ENCODE measurements around the gene SIAH3.

Gene SIAH3

DNA sequence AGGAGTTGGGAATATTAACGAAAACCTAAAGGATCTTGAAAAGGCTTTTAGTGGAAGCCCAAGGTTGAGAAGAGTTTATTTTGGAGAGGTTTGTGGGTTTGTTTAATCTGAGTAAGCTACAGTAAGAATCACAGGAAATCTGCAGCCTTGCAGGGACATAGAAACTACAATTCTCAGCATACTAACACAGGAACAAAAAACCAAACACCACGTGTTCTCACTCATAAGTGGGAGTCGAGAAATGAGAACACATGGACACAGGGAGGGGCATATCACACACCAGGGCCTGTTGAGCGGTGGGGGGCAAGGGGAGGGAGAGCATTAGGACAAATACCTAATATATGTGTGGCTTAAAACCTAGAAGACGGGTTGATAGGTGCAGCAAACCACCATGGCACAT is 8.7 kb upstream of the SIAH3 start:
- DNase-seq = no peak

DNA sequence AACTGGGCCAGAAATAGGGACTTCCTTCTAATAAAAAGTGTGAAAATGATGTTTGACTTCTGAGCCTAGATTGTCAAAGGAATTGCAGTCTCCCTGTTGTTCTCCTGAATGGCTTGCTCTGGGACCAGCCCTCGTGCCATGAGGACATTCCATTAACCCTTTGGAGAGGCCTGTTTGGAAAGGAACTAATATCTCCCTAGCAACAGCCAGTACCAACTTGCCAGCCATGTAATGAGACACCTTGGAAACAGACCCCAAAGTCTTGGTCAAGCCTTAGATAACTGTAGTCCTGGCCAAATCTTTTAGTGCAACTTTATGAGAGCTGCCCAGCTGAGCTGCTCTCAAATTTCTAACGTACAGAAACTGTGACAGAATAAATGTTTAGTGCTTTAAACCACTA is 8.2 kb upstream of the SIAH3 start:
- DNase-seq = no peak

DNA sequence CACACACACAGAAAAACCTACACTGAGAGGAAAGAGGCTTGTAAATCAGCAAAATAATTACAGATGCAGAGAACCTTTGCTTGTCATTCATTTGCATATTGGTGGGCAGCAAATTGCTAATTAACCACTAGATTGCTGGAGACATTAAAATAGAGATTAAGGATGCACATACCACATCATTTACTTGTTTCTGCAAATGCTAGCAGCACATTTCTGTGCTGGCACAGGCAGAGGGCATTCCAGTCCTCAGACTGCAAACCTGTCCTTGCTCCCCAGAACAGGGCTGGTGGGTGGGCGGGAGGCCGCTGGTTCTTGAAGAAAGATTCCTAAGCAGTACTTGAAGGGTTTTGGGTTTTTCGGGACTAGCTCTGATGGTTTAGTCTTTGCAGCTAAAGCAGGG is 941 bp upstream of the SIAH3 start:
- DNase-seq = no peak

DNA sequence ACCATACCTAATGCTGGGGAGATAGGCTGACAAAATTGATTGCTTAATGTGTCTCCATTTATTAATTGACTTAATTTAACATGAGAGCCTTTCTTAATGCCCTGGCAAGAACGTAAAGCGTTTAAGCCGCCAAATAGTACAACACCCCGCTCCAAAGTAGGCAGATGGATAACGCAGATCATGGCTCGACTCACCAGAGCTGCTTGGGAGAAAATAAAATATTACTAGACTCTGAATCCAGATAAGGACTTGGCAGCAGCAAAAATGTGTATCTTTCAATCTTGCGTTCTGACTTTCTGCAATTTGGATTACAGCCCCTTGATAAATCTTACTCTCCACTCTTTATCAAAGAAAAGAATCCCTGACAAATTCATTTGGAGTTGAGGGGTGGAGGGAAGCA is 403 bp upstream of the SIAH3 start:
- DNase-seq = no peak

DNA sequence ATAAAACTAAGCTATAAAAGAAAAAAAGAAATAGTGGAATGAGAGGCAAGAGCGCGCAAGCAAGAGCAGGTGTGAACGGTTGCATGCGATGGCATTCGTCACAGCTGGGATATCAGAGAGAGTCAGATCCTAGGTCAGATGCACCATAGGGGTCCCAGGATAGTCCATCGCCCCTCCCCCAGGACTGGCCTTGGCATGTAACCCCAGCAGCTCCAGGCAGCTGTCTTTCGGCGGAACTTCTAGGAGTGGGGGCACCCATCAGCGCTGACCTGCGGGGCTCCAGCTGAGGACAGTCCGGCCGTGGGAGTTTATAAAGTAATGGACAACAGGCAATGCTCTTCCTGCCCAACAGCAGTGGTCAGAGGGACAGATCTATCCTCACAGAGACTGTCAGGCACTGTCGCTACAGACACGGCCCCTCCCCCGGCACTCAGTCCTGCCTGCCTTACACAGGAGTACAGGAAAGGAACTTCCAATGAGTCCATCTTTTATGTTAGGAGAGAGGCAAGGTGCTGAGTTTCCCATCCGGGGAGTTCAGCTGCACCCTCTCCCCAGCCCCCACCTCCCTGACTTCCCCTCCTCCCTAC is 1.4 kb downstream of the SIAH3 start:
- no peak for DNase-seq

DNA sequence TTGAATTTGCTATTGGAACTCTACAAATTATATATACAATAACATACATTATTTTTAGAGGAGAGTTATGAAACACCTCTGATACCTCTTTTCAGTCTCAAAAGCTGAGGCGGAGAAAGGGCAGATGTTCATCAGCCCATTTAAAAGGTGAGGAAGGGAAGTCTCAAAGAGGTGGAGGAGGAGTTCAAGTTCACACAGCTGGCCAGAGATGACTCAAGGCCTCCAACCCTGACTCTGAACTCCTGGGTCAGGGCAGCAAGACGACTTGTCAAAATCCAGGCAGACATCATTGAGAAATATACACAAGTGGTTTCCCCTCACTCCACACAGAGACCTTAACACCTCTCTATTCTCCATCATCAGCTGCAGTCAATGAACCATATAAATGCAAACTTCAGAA is 2.1 kb downstream of the SIAH3 start:
- DNase-seq = no peak

DNA sequence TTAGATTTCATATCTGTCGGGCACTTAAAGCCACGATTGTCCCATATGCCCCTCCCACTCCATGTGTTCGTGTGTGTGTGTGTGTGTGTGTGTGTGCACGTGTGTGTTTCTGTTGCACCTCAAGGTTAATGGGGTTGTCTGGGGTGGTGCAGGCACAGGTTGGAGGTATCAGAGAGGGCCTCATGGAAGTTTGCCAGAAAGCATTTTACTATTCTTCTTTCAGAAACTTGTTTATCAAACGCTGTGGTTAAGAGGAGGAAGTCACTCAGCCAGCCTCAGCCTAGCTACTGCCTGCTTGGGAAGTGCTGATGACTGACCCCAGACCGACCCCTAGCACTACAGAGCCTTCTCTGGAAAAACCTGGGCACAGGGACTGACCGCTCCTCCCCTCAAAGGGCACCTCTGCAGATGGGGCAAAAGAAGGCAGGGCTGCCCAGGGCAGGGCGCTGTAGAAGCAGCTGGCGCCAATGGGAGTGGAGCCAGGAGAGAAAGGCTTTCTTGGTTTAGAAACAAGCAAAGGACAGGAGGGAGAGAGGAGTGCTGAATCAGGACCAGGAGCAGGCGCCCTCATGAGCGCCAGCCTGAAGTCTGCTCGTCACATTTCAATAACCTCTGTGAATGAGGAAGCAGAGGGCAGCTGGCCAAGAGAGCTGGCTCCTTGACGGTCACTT is 3.9 kb downstream of the SIAH3 start:
- DNase-seq = no peak

DNA sequence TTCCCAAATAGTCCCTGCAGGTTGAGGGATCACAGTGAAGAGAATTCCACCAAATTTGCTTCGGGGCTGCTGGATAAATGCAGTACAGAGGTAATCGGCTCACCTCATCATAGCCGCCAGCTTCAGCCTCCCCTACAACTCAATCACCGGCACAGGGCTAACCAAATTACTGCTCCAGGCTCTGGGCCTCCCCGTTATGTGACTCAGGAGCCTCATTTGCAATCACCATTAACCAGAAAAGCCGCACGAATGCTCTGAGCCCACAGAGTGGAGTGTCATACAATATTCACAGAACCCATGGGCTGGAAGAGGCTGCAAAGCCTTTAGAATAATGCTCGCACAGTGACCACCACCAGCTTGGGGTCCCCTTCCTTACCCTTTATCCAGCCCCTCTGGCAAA is 4.9 kb downstream of the SIAH3 start:
- no peak for DNase-seq

DNA sequence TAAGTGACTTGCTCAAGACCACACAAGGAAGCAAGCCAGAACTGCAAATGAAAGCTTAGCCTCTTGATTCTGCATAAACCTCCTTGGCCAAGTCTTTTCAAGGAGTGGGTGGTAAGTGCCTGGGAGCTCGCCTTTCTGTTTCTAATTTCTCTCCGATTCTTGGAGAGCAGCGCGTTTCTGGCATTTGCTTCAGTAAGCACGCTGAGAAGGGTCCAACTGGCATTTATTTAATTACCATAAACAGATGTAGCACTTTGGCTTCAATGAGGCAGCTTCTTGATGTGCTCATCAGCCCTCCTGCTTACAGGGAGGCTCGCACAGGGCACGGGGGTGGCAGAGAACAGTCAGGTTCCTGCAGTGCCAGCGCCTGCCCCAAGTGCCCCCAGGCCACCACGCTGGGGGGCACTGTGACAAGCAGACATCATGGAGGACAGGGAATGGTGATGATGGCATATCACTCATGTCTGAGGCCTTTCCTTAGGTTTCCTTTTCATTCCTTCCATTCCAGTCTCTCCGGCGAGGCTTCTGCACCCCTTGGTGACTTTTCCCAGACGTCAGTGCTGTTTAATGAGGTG is 13.3 kb downstream of the SIAH3 start:
- DNase-seq = no peak

DNA sequence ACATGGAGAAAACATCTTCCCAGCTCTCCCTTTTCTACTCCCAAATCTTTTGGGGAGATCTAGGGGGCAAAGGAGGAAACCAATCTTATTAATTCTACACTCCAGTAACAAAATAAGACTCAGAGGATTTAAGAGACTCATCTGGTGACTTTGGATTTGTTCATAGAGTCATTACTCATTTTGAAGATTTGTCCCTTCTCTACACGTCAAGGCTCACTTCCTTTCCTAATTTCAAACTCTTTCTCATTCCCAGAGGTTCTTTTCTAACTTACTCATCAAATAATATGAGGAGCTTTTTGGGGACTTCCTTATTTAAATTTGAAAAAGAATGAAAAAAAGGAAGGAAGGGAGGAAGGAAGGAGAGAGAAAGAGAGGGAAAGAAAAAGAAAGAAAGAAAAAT is 14.4 kb downstream of the SIAH3 start:
- no peak for DNase-seq

DNA sequence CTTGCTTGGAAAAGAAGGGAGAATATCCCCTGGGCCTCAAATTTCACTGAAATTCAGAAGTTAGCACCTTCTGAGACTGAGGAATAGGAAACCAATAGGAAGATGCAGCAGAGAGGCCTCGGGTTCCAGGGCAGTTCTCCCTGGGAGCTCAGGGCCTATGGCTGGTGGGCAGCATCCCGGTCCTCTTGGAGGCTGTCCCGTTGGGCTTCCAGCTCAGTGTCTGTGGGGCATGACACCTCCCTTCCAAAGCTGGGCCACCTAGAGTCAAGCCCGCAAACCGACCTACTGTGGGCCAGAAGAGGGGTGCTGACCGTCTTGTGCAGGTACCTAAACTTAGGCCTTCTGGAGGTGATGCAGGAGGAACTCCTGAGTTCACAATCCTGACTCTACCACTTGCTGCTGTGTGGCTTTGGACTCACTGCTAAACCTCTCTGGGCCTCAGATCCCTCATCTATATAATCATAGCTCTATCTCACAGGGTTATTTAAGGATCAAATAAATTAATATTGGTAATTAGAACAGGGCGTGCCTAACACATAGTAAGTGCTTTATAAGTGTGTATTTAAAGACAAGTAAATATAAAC is 17.1 kb downstream of the SIAH3 start:
- no peak for DNase-seq

DNA sequence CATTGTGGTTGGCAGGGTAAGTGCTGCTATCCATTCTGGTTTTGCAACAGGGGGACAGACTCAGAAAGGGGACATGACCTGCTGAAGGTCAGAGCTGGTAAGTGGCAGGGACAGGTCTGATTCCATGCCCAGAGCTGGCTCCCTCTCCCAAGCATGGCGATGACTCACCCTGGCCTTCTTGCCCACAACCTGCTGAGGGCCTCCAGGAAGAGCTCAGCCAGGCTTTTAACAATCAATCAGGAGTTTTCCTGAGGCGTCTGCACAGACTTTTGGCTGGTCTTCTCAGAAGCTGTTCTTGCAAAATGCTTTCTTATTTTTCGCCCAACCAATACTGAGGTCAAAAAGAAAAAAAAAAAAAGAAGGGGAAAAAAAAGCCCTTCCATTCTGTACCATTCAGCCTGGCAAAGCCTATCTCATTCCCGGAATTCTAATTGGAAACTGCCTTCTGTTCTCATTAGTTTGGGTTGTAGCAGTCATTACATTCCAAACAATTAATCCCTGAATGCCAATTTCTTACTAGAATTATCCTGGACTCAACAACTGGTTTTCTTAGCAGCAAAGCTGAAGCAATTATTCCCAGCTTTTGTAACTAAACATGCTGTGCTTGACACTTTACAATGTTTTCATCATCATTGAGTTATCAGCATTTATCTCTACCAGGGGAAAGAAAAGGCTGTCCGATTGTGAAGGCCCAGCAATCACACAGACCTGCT is 17.7 kb downstream of the SIAH3 start:
- DNase-seq = no peak

DNA sequence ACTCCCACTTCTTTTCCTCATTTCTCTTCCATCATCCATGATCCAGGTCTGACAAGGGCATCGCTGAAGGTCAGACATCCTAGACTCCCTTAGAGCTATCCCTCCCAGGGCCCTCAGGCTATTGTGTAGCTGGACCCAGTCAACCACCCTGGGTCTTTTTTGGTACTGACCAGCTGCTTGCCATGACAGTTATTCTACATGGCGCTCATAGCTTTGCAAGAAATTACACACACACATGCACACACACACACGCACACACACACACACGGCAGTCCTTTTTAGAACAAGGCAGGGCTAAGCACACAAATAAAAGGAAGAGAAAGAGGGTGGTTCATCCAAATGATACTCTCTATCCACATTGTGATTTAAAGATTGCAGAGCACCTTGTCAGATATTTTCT is 18.3 kb downstream of the SIAH3 start:
- DNase-seq = no peak

DNA sequence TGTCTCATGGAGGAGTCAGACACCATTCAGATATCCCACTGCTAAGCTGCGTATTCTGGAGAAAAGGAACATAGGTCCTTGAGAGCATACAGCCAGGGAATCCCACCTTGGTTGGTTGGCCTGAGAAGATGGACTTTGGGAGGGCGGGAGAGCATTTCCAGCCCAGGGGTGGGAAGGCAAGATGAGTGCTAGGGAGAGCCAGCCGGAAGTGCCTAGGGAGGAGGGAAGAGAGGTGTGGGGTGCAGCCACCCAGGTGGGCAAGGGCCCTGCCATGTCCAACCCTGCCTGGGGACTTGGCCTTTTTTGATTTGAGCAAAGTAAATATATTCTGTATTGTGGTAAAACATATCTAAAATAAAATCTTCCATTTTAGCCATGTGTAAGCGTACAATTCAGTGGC is 19.7 kb downstream of the SIAH3 start:
- DNase-seq = no peak

DNA sequence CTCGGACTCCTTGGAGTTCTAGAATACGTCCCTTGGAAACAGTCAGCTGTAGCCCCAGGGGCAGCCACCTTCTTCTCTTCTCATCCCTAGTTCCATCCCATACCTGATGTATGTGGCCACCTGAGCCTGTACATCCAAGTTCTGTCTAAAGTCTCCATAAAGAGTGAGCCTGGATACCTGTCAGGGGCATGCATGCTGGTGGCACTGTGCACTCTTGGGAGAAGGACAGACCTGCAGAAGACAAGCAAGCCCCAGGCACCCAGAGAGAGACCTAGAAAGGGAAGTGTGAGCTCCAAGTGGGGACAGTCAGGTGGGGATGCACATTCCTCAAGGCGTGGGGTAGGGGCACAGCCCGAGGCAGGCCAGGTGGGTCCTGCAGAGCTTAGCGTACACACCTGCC is 21.4 kb downstream of the SIAH3 start:
- DNase-seq = no peak

DNA sequence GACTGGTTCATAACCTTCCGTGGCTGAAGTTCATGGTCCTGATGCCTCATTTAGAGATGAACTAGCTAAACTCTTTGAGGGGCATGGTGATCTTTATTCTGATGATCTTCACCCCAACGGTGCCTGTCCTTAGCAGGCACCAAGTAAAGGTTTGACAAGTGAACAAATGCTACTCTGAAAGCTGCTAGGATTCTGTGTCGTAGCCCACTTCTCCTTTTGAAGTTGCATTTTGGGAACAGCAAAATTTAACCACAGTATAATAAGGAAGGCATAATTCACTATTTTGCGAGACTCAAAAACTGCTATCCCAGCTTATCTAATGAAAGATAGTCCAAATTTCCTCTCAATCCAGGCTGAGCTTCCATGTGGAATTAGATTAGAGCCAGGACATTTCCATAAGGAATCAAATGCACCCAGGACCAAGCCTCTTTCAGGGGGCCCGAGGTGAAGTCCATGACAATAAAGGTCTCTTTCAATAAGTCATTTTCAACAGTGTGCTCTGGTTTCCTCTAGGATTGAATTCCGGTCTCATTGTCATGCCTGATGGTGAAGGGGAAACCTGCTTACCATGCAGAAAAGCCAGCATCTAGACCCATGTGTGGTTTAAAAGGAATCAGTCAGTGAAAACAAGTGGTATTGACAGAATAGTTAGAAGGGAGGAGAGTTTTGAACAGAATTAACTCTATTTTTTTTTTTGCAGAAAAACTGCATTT is 23.1 kb downstream of the SIAH3 start:
- no peak for DNase-seq

DNA sequence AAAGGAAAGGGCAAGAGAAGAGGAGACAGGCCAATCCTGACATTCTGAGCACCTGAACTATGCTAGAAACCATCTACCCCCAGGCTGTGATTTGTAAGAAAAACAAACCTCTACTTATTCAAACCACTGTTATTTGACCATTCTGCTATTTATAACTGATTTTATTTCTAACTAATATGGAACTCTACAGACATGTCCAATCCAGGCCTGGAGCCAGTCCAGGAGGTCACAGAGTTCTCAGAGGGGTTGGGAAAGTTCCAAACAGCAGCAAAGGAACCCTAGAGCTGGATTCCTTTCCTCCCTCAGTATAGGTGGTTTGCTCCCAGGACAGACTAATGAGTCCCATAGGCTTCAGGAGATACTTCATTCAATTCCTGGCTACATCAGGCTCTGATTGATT is 24.2 kb downstream of the SIAH3 start:
- no peak for DNase-seq

DNA sequence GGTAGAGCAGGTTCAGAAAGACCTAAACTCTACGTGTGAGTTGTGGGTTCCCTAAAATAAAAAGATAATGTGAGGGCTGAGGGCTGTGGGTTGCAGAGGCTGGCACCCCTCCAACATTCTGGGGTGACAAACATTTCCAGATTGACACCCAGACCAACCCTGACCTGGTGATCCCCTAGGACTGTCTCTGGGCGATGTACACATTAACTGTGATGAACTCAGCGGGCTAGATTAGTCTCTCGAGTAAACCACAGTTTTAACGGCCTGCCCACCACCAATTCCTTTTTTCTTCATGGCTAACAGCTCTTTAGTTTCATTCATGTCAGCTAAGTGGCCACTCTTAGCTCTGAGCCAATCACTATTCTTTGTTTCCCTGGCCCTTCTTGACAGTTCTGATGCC is 24.8 kb downstream of the SIAH3 start:
- DNase-seq = no peak

DNA sequence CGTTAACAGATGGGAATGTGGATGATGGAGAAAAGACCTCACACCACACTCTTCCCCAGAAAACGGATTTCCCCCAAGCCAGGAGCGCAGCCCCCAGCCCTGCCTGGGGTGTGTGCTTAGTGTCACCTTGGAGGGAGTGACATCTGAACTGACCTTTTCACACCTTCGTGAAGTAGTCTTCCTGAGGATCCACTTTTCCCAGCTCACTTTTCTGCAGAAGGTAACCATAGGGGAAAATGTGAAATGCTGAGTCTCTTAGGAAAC is 26.2 kb downstream of the SIAH3 start:
- DNase-seq = no peak

DNA sequence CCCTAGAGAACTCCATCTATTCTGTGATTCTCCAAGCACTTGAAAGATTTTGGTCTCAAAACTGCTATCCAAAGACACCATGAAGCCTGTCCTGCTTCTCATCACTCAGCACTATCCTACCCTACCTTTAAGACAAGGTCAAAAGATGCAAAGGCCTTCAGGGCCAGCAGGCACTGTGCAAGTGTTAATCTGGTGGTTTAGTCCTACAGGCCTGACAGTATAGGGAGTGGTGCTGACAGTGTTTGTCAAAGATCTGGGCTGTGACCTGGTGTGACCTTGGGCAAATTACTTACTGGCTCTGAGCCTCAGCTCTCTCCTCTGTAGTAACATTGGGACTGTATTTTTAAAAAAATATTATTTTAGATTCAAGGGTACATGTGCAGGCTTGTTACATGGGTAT is 28.0 kb downstream of the SIAH3 start:
- DNase-seq = no peak

DNA sequence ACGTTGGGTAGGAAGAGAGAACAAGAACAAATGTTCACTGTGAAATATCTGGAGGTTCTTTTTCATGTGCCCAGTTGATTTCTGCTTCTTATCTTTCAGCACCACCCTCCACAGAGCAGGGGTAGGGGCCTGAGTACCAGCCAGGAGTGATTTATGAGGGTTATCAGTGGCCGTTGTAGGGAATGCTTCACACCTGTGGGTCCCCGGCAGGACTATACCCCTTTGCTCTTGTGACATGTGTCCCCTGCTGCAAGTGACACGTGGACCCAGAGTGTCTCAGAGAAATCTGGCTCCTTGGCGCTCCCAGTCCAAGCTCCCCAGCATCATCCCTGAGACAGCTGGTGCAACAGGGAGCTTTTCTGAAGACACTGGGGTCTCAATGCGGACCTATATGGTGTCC is 29.7 kb downstream of the SIAH3 start:
- no peak for DNase-seq

DNA sequence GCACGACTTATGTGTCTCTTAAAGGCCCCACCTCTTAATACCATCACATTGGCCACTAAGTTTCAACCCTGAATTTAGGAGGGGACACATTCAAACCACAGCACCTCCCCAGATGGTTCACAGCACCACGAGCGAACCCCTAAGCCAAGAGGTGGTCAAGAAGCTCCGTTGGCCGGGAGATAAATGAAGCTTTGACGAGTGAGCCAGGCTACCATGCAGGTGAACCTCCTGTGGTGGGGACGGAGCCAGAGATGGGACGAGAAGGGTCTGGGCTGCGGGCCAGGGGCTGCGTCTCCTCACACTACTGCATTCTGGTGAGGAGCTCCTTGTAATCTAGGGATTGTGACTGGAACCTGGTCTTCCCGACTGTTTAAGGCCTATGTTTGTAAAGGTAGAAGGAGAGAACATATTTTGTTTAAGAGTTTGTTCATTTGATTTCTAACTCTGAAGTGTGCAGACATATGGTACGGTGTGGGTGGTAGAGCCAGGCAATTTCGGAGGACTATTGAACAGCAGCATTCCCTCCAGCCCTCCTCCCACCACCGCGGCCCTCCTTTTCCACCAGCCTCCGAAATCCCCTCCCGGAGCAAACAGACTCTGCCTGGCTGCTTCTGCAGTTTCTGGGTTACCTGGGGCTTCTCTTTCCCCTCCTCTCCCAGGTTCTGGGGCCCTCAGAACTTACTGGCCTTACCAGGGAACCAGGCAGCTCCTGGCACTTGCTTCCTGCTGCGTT is 31.3 kb downstream of the SIAH3 start:
- DNase-seq = no peak

DNA sequence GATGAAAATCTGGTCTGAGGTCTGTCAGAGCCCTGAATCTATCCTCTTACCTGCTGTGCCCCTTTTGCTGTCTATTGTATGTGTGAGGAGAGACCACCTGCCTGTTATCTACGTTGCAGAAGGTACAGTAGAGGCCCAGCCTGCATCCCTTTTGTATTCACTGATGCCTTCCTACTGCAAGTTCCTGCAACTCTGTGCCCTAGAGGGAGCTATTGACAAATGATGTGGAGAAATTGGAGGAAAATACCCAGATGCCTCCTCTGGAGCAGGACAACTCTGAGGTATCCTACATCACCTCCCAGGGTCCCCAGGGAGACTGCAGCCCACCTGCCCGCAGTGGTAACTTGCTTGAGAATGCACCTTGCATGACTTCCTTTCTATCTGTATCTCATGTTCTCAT is 33.7 kb downstream of the SIAH3 start:
- no peak for DNase-seq
